Uterus (tissue), 2 donors: ENCODE results near the gene PTGIS.

Source experiments
- POLR2A ChIP-seq, 2 donors: fragments of 450-650 bp; IDR thresholded peaks; one replicate each; pipeline ENCODE4 v1.6.1; 2016; ENCODE audit warnings: antibody characterized with exemption in 2 of 2, mild to moderate bottlenecking in 1 of 2, moderate library complexity in 1 of 2
- TF ChIP-seq, protein P1 (sequence below), 4 experiments: fragments of 200-600 bp in 2 of 4; fragments of 450-650 bp in 2 of 4; sonication (generic) in 2 of 4; IDR thresholded peaks; one replicate each; pipeline ENCODE4 v1.5.1; 2016 to 2019; ENCODE audit warnings: antibody characterized with exemption in 4 of 4, mild to moderate bottlenecking in 2 of 4, moderate library complexity in 1 of 4

DNA sequence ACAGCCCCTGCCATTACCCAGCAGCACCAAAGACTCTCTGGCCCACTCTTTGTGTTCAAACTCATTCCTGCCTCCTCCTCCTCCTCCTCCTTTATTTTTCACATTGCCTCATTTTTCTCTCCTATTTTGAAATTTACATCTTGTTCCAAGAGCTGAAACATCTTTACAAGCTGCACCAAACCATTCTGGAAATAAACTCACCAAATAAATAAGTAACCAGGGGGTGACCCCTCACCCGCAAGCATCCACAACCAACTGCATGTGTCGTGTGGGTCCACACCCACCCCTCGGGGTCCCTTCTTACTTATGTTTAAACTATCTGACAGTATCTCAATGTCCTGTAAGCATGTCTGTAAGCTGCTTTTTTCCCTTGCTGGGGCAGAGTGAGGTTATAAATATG lies 86.8 kb downstream of the PTGIS start:
- TF ChIP-seq, protein P1, sequence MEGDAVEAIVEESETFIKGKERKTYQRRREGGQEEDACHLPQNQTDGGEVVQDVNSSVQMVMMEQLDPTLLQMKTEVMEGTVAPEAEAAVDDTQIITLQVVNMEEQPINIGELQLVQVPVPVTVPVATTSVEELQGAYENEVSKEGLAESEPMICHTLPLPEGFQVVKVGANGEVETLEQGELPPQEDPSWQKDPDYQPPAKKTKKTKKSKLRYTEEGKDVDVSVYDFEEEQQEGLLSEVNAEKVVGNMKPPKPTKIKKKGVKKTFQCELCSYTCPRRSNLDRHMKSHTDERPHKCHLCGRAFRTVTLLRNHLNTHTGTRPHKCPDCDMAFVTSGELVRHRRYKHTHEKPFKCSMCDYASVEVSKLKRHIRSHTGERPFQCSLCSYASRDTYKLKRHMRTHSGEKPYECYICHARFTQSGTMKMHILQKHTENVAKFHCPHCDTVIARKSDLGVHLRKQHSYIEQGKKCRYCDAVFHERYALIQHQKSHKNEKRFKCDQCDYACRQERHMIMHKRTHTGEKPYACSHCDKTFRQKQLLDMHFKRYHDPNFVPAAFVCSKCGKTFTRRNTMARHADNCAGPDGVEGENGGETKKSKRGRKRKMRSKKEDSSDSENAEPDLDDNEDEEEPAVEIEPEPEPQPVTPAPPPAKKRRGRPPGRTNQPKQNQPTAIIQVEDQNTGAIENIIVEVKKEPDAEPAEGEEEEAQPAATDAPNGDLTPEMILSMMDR (IDR thresholded peaks at IDR 0.05): no peak
- TF ChIP-seq POLR2A (IDR thresholded peaks at IDR 0.05): no peak
